ENCODE results near the gene RAPGEF2. TPM values are rescaled to one million over a fixed set of nuclear protein-coding genes. Genes with fewer than 3 reads are reported as not detected.

The RAPGEF2 gene
- total and polyA plus RNA-seq, 2 experiments from 2014 or later, result 8.4 to 79.3 TPM

DNA sequence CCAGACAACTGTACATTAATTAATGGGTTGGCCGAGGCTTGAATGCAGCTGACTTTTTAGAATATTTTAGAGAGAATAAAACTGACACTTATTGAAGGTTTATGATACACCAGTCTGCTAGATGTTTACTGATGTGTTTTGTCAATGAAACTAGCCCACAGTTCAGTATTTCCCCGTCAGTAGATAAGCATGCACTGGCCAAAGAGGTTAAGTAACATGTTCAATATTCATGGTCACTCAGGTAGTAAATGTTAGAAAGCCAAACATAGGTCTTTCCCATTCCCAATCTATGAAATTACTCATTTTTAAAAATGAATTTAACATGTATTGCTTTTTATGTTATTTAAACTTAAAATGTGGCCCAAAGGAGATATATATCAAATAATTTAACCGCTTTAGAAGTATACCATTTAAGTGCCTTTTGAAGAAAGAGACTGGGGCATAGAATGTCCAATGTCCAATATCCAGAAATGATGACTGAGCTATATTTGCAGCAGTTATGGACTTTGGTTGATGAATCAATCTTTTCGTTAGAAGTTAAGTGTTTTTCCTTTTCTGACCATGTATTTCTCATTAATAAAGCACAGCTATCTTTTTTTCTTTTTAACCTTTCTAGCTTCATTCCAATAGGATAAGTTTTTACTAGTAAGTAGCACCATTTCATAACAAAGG lies 156.1 kb downstream of the RAPGEF2 start:
- no peak overlapping the region for H2AFZ ChIP-seq
- H3K4me2 ChIP-seq, result no peak overlapping the region
- H3K9me3 ChIP-seq (ENCODE audit: low read depth), result no peaks in the 10 kb centered on the region
- H3K79me2 ChIP-seq, result peaks cover 13% of the 10 kb centered on the region
- no peaks in the 10 kb centered on the region for H3K4me1 ChIP-seq (ENCODE audit: insufficient read depth)
- DNase-seq (ENCODE audit: low spot score), result no peak
- H4K20me1 ChIP-seq (ENCODE audit: insufficient read depth, poor library complexity, severe bottlenecking), result no peaks in the 10 kb centered on the region
- no peak overlapping the region for H3K27ac ChIP-seq
- H3K27me3 ChIP-seq, result no peaks in the 10 kb centered on the region
- H3K36me3 ChIP-seq (replicated peaks; ENCODE audit: insufficient read depth, low read depth), result no peaks in the 10 kb centered on the region
- WGBS (ENCODE audit: low lambda C conversion rate, missing lambda C conversion rate), result 88% methylated on average over 4 of the region's 4 CpGs
- no peak overlapping the region for H3K4me3 ChIP-seq
- no peaks in the 10 kb centered on the region for H3K9me2 ChIP-seq (replicated peaks; ENCODE audit: insufficient read depth)
- TF ChIP-seq, protein P1, sequence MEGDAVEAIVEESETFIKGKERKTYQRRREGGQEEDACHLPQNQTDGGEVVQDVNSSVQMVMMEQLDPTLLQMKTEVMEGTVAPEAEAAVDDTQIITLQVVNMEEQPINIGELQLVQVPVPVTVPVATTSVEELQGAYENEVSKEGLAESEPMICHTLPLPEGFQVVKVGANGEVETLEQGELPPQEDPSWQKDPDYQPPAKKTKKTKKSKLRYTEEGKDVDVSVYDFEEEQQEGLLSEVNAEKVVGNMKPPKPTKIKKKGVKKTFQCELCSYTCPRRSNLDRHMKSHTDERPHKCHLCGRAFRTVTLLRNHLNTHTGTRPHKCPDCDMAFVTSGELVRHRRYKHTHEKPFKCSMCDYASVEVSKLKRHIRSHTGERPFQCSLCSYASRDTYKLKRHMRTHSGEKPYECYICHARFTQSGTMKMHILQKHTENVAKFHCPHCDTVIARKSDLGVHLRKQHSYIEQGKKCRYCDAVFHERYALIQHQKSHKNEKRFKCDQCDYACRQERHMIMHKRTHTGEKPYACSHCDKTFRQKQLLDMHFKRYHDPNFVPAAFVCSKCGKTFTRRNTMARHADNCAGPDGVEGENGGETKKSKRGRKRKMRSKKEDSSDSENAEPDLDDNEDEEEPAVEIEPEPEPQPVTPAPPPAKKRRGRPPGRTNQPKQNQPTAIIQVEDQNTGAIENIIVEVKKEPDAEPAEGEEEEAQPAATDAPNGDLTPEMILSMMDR (IDR thresholded peaks at IDR 0.05; ENCODE audit: poor library complexity), result no peak
- TF ChIP-seq EZH2 (IDR thresholded peaks at IDR 0.05; ENCODE audit: borderline replicate concordance) (no peak), EZH2phosphoT487 (IDR thresholded peaks at IDR 0.05; ENCODE audit: low read depth, severe bottlenecking, unreplicated experiment) (no peak)

DNA sequence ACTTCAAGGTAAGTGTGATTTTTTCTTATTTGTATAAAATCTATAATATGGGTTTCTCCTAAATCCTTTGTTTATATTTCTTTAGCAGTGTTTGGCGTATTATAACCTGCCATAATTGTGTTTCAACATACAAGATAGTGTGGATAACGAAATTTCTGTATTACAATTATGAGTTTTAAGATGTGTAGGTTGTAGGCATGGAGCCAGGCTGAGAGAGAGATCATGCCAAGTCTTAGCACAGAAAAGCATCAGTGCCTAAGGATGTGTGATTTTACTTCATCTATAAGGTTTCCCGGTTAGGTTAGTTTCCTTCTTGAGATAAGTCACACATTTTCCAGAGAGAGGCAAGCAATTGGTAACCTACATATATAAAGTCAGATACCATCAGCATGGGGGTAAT lies 161.2 kb downstream of the RAPGEF2 start:
- Histone ChIP-seq H3K27me3 (no peaks in the 10 kb centered on the region), H2AFZ (no peak overlapping the region), H3K79me2 (peaks cover 14% of the 10 kb centered on the region), H3K27ac (no peak overlapping the region), H3K4me3 (no peak overlapping the region), H3K36me3 (replicated peaks; ENCODE audit: insufficient read depth, low read depth) (no peaks in the 10 kb centered on the region), H3K4me1 (ENCODE audit: insufficient read depth) (no peaks in the 10 kb centered on the region), H3K4me2 (no peak overlapping the region), H3K9me2 (replicated peaks; ENCODE audit: insufficient read depth) (no peaks in the 10 kb centered on the region), H3K9me3 (ENCODE audit: low read depth) (no peaks in the 10 kb centered on the region), H4K20me1 (ENCODE audit: insufficient read depth, poor library complexity, severe bottlenecking) (no peaks in the 10 kb centered on the region)
- no peak for TF ChIP-seq EZH2 (IDR thresholded peaks at IDR 0.05; ENCODE audit: borderline replicate concordance)
- no peak for TF ChIP-seq EZH2phosphoT487 (IDR thresholded peaks at IDR 0.05; ENCODE audit: low read depth, severe bottlenecking, unreplicated experiment)
- TF ChIP-seq, protein P1 (IDR thresholded peaks at IDR 0.05; ENCODE audit: poor library complexity), result no peak
- WGBS (ENCODE audit: low lambda C conversion rate, missing lambda C conversion rate), result 88% methylated on average over 3 of the region's 3 CpGs
- DNase-seq (ENCODE audit: low spot score), result no peak

DNA sequence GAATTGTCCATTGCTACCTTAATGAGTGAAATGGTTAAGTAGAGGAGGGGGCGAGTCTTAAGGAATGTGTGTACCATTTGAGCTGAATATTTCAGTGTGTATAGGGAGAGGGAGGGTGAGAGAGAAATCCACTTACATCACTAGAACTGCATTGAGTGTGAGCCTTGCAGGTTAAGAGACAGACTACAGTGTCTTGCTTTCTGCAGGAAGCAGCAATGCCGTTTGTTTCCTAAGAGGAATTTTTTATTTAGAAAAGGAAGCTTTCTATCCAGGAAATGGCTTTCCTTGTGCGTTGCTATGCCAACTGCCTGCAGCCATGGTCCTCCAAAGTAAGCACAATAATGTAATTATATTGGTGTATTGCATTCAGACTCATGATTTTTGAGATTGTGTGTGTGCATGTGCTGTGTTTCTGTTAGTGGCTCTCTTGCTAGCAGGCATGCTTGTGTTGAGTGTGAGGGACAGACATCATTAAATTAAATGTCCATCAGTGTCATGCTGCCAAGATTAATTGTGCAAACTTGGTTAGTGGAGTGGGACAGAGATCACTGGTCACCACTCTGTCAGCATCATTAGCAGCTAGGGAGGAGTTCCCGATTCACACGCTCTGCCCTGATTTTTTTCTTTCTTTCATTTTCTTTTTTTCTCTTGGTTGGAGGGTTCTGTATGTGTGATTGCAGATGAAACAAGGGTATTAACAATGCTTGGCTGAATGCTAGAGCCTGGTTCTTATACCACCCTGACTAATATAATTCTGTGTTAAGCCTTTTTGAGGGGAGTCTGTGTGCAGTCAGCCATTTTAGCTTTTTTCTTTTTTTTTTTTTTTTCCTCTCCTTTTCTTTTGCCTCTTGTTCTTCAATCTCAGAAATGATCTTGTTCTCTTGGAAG lies 164.3 kb downstream of the RAPGEF2 start:
- no peaks in the 10 kb centered on the region for H3K27me3 ChIP-seq
- WGBS (ENCODE audit: low lambda C conversion rate, missing lambda C conversion rate), result 71% methylated on average over 5 of the region's 5 CpGs
- no peaks in the 10 kb centered on the region for H3K36me3 ChIP-seq (replicated peaks; ENCODE audit: insufficient read depth, low read depth)
- H3K79me2 ChIP-seq, result peaks cover 18% of the 10 kb centered on the region
- H3K4me3 ChIP-seq, result no peak overlapping the region
- H3K4me2 ChIP-seq, result no peak overlapping the region
- no peaks in the 10 kb centered on the region for H3K9me3 ChIP-seq (ENCODE audit: low read depth)
- no peak overlapping the region for H3K27ac ChIP-seq
- H4K20me1 ChIP-seq (ENCODE audit: insufficient read depth, poor library complexity, severe bottlenecking), result no peaks in the 10 kb centered on the region
- no peak for TF ChIP-seq EZH2phosphoT487 (IDR thresholded peaks at IDR 0.05; ENCODE audit: low read depth, severe bottlenecking, unreplicated experiment)
- no peak for TF ChIP-seq EZH2 (IDR thresholded peaks at IDR 0.05; ENCODE audit: borderline replicate concordance)
- TF ChIP-seq, protein P1 (IDR thresholded peaks at IDR 0.05; ENCODE audit: poor library complexity), result no peak
- no peaks in the 10 kb centered on the region for H3K9me2 ChIP-seq (replicated peaks; ENCODE audit: insufficient read depth)
- no peak for DNase-seq (ENCODE audit: low spot score)
- peaks cover 4% of the 10 kb centered on the region for H3K4me1 ChIP-seq (ENCODE audit: insufficient read depth)
- no peak overlapping the region for H2AFZ ChIP-seq

Measured in hepatocyte (in vitro differentiated cells).